NCI-H446 (cell line): ENCODE data around the gene FLNA.
A peak's percentile ranks its signal among the peaks of the same experiment; 100 is the strongest.

Experiments
- DNase-seq, 2 experiments: peaks; one replicate each; lab custom pipeline; 2025; lab: John Stamatoyannopoulos, UW

FLNA gene

DNA sequence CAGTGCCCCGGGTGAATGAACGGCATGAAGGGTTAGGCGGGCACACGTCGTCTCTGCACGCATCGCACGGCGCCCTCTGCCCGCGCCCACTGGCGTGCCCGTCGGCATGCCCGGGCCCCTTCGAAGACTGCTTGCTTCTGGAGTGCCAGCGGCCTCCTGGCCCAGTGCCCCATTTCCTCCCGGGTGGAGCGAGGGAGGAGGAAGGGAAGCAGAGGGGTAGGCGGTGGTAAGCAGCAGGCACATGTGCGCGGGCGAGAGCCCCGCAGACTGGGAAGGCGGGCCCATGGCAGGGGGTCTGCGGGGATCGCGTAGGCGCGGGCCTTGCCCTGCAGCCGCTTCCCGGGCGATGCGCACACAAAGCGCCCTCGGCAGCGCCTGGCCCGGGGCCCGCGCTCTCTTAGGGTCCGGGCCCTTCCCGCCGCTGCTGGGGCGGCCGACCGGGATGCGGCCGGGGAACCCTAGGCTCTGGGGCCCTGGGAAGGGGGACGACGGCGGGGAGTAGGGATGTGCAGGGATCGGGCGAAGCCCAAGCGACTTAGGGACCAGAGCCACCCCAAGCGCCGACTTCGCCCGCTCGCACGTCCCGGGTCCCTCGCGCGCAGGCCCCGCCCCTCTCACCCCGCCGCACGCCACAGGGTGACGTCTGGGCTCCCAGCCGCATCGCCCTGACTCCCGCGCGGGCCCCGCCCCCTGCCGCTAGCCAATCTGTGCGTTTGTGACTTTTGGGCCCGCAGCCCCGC lies 3.8 kb upstream of the FLNA start:
- DNase-seq = peak; percentile 52 to 80

- DNase-seq = peak in 1 of 2 experiments; percentile 27
Measured at GRCh38 chrX:154376774-154377173, 2.3 kb upstream of the FLNA start.

DNA sequence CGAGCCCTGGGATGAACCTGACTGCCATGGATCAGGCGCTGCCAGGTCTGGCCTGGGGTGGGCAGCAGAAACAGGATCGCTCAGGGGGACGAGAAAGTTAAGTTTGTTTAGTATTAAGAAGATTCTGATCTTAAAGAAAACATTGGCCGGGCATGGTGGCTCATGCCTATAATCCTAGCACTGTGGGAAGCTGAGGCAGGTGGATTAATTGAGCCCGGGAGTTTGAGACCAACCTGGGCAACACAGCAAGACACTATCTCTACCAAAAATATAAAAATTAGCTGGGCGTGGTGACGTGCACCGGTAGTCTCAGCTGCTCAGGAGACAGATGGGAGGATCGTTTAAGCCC lies 696 bp upstream of the FLNA start:
- no peak for DNase-seq

- peak; percentile 38 to 76 for DNase-seq
Measured at GRCh38 chrX:154373340-154374306, 811 bp downstream of the FLNA start.

DNA sequence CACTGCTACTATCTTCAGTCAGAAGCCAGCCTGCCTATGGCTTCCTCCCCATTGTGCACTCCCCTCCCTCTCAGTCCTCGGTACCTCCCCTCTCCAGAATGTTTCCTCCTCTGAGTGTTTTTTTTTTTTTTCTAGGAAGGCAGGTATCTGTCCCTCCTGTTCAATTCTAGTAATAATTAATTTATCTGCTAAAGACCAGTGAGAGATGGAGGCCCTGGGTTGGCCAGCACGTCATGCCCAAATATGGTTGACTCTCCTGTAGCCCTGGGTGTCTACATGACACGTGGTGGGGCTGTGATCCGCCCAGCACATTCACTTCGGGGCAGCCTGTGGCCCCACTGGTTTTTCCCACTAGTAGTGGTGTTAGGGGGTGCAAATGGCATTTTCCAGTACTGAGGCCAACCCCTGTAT lies 1.8 kb downstream of the FLNA start:
- no peak for DNase-seq

- peak in 1 of 2 experiments; percentile 27 for DNase-seq
Measured at GRCh38 chrX:154371789-154372300, 2.6 kb downstream of the FLNA start.

GRCh38 chrX:154371017-154371788 lies 3.2 kb downstream of the FLNA start:
- DNase-seq = peak; percentile 81 to 94

- peak in 1 of 2 experiments; percentile 58 for DNase-seq
Measured at GRCh38 chrX:154370300-154371016, 4.0 kb downstream of the FLNA start.

- peak; percentile 57 to 82 for DNase-seq
Measured at GRCh38 chrX:154369449-154370299, 4.8 kb downstream of the FLNA start.

DNA sequence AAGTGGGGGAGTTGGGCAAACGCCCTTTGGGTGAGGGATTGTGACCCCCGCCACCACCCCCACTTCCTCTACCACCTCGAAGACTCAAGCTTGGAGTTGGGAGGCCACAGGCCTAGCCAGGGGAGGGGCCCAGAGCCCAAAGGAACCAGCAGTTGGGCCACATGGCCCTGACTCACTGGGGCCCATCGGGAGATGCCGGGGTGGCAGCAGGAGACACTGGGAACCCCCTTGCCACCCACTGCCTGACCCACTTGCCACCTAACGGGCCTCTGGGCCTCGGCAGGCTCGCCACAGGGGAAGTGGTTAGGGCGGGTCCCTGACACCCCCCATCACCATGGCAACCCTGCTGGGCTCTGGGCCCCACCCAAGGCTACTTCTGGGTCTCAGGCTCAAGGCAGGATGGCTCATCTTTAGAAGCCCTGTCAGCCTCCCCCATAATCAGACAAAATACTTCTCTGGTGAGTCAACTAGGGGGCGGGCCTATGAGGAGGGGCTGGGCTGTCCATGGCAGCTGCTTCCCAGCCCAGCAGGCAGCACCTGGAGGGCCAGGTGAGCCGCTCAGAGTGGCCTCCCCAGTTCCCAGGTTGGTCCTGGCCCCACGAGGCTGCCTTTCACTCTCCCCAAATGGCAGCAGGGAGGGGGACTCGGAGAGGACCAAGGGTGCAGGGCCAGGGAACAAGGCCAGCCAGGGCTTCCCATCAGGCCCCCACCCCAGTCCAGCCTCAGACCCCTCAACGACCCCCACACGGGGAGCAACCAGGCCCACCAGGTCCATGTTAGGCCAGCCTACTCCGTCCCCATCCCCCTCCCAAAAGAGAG lies 5.6 kb downstream of the FLNA start:
- peak in 1 of 2 experiments; percentile 41 for DNase-seq

- no peak for DNase-seq
Measured at GRCh38 chrX:154367474-154368308, 6.7 kb downstream of the FLNA start.

DNA sequence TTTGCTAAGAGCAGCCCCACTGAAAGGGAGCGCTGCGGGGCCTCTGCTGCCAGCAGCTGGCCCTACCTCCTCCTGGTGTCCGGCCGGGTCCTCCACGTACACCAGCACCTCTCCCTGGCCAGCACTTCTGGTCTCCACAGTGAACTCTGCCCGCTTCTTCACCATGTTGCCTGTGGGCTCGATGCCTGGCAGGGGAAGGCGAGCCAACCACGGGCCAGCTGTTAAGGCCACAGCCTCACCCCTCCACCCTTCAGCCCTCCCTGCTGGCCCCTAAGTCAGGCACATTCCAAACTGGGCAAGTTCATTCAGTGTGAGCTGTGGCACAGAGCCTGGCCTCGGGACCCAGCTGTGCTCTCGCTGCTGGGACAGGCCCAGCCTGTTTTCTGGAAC lies 7.8 kb downstream of the FLNA start:
- DNase-seq = no peak

GRCh38 chrX:154365997-154366665 lies 8.3 kb downstream of the FLNA start:
- DNase-seq = no peak

DNA sequence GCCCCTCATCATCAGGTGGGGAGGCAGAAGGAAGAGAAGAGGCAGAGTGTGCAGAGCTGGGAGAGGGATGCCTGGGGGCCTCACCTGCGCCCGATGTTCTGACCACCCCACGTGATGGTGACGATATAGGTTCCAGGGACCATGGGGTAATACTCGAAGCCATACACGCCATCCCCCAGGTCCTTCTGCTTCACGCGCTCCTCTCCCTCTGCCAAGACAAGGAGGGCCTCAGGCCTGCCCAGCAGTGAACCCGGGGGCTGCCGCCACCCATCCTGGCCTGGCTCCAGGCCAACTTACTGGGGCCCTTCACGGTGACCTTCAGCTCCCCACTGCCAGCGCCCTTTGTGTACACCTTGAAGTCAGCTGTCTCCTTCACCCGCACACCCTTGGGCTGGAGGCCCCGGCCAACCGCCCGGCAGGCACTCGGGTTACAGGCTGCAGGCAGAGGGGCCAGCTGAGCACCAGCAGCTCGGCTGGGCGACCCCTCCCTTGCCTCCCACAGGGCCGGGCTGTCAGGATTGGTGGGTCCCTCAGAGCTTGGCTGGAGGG lies 9.3 kb downstream of the FLNA start:
- no peak for DNase-seq

DNA sequence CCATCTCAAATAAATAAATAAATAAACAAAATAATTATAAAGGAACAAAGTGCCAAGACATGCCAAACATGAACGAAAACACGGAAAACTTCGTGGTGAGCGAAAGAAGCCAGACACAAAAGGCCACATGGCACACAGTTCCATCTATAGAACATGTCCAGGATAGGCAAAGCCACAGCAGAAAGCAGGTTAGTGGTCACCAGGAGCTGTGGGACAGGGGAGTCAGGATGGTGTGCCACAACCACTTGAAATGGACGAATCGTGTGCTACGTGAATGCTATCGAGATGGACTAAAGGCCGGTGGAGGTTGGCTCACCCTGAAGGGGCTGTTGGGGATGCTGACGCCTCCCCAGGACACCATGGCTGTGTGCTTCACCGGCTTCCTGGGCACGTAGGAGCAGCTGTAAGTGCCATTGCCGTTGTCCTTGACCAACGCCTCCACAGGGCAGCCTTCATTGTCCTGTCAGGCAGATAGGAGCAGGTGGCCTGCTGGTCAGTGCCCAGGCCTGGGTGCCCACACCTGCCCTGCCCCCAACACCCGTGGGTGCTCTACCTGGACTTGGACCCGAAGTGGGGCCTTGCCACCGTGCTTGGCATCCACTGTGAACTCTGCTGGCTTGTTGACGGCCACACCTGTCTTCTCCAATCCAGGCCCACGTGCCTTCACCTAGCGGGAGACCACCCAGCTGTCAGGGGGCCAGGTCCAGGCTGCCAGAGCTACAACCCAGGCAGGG lies 10.6 kb downstream of the FLNA start:
- no peak for DNase-seq

DNA sequence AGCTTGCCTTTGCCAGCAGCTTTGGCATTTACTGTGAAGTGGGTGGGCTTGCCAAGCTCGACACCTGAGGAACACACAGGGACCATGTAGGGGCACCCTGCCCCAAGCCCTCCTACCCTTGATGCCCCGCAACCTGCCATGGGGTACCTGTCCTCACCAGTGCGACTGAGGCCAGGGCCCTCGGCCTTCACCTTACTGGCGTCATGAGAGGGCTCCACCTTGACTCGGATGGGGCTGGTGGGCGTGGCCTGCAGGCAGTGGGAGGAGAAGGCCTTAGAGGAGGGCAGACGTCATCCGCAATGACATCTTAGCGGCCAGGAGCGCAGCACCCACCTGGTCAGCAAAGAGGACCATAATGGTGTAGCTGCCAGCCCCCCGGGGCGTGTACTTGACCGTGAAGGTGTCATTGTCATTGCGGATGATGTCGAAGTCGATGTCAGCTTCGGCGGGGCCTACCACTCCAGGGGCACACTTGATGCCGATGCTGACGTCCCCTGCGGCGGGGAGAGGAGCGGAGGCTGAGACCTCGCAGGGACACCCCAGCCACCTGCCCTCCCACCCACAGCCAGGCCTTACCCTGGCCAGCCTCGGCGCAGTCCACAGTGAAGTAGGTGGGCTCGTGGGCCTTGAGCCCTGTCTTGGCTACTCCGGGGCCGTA lies 12.2 kb downstream of the FLNA start:
- DNase-seq = no peak
